Measurements from ENCODE around the gene ZC3H4. TPM values are rescaled to one million over a fixed set of nuclear protein-coding genes. Genes with fewer than 3 reads are reported as not detected.

The ZC3H4 gene
- total RNA-seq, 6 experiments from 2014 or later: 8.3 to 19.1 (median 15.1) TPM

DNA sequence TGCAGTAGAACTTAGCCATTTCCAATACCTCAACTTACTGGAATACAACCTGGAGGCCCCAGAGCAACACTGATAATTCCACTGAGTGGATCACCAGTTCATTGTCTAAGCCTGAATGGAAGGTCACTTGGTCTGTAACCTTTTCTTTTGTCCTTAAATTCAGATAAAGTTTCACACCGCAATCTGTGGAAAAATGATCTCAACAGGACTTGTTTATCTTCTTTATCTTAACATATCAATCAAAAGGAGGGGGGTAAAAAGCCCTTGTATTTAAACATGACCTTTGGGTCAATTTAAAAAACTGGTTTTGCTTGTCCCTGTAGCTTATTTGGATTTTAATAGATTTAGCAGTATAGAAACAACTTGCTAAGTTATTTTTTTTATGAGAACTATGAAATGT, 38.6 kb upstream of the ZC3H4 start:
- Histone ChIP-seq H3K4me3 (no peak overlapping the region), H3K27me3 (no peaks in the 10 kb centered on the region), H3K4me1 (peaks cover 0 to 9% (median 0%) of the 10 kb centered on the region in 4 donors), H3K27ac (no peak overlapping the region), H3K36me3 (peaks cover 0 to 58% (median 13%) of the 10 kb centered on the region in 4 donors), H3K9me3 (no peaks in the 10 kb centered on the region)
- intact Hi-C loops (cut with DNase I): no loop called here
- ATAC-seq (no peak), DNase-seq (no peak)
- WGBS (ENCODE audit: insufficient coverage, low coverage, low lambda C conversion rate, missing lambda C conversion rate): 81% methylated on average over 1 of the region's 1 CpG
- TF ChIP-seq, protein P1, sequence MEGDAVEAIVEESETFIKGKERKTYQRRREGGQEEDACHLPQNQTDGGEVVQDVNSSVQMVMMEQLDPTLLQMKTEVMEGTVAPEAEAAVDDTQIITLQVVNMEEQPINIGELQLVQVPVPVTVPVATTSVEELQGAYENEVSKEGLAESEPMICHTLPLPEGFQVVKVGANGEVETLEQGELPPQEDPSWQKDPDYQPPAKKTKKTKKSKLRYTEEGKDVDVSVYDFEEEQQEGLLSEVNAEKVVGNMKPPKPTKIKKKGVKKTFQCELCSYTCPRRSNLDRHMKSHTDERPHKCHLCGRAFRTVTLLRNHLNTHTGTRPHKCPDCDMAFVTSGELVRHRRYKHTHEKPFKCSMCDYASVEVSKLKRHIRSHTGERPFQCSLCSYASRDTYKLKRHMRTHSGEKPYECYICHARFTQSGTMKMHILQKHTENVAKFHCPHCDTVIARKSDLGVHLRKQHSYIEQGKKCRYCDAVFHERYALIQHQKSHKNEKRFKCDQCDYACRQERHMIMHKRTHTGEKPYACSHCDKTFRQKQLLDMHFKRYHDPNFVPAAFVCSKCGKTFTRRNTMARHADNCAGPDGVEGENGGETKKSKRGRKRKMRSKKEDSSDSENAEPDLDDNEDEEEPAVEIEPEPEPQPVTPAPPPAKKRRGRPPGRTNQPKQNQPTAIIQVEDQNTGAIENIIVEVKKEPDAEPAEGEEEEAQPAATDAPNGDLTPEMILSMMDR (IDR thresholded peaks at IDR 0.05): no peak
- no peak for TF ChIP-seq POLR2A (IDR thresholded peaks at IDR 0.05)

DNA sequence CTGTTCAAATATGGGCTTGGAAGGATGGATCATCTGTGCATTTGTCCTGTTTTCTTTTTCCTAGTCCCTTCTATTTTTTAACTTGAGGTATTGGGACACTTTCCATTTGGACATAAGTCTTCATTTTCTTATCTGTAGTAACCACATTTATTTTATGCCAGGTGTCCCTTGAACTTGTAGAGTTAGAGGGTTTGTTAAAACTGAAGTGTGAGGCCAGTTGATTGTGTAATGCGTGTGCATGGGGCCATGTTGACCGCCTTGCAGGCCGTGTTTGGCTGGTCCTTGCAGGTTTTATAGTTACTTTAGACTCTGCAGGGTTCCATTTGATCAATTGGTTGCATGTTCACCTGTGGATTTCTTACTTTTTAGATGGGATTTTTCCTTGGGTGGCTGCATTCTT, 38.1 kb upstream of the ZC3H4 start:
- Histone ChIP-seq H3K4me3 (no peak overlapping the region), H3K27ac (no peak overlapping the region), H3K36me3 (peaks cover 0 to 55% (median 12%) of the 10 kb centered on the region in 4 donors), H3K9me3 (no peaks in the 10 kb centered on the region), H3K27me3 (no peaks in the 10 kb centered on the region), H3K4me1 (peaks cover 0 to 9% (median 0%) of the 10 kb centered on the region in 4 donors)
- peak in 1 of 3 donors; percentile 55 for DNase-seq
- TF ChIP-seq POLR2A (IDR thresholded peaks at IDR 0.05): no peak
- TF ChIP-seq, protein P1 (IDR thresholded peaks at IDR 0.05): no peak
- peak in 2 of 4 donors; percentile 22 to 76 for ATAC-seq
- intact Hi-C loops (cut with DNase I): no loop called here
- 60% methylated on average over 3 of the region's 3 CpGs for WGBS (ENCODE audit: insufficient coverage, low coverage, low lambda C conversion rate, missing lambda C conversion rate)

DNA sequence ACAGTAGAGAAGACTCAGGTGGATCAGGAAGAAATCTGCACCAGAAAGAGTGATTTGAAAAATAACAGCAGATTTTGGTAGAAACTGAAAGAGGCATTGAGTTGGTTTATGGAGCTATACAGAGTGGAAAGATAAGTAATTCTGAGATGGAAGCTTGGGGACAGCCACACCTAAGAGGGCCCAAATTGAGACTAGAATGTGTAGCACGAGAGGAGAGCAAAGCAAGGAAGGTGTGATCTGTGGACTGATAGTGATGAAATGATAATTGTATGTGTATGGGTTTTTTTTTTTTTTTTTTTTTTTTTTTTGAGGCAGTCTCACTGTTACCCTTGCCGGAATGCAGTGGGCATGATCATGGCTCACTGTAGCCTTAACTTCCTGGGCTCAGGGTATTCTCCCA, 33.3 kb upstream of the ZC3H4 start:
- DNase-seq (no peak), ATAC-seq (no peak)
- H3K9me3 ChIP-seq: no peaks in the 10 kb centered on the region
- no peaks in the 10 kb centered on the region for H3K27me3 ChIP-seq
- H3K36me3 ChIP-seq: peaks cover 4 to 48% (median 15%) of the 10 kb centered on the region in 4 donors
- TF ChIP-seq, protein P1 (IDR thresholded peaks at IDR 0.05): no peak
- TF ChIP-seq POLR2A (IDR thresholded peaks at IDR 0.05): no peak
- WGBS (ENCODE audit: insufficient coverage, low coverage, low lambda C conversion rate, missing lambda C conversion rate): 75% methylated on average over 1 of the region's 2 CpGs
- no peak overlapping the region for H3K27ac ChIP-seq
- no peak overlapping the region for H3K4me3 ChIP-seq
- peaks cover 0 to 9% (median 0%) of the 10 kb centered on the region in 4 donors for H3K4me1 ChIP-seq
- intact Hi-C loops (cut with DNase I): loop anchor here (5.0 to 10.0 kb wide), 2 partner anchors 98 to 100 kb away; no protein-coding TSS in a partner anchor

DNA sequence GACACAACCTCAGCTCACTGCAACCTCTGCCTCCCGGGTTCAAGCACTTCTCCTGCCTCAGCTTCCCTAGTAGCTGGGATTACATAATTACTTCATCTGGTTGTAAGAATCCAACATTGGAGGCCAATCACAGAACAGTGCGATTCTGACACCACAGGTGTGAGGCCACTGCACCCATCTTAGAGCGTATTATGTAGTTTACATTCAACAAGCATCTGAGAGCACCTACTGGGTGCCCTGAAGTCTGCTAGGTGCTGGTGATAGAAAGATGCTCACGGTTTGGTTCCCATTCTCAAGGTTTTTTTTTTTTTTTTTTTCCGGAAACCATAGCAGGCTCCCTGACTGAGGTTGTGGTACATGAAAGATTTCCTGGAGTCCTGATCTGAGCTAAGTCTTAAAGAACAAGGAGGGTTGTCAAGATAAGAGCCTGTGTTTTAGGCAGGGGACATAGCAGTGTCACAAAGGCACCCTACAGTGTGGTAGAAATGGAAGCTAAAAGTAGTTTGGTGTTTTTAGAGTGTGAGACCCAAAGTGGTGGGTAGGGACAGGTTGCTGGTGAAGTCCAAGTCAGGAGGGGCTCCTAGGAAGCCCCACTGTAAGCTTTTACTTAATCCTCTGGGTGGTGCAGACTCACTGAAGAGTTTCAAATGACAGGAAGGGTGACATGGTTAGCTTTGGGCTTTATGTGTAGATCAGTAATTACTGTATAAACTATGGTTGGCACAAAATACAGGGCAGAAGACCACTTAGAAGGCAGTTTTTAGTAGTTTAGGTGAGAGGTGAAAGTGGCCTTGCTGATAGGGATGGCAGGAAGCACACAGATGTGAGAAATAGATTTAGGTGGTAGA, 32.3 kb upstream of the ZC3H4 start:
- Histone ChIP-seq H3K4me1 (no peaks in the 10 kb centered on the region), H3K9me3 (no peaks in the 10 kb centered on the region), H3K36me3 (peaks cover 3 to 43% (median 15%) of the 10 kb centered on the region in 4 donors), H3K27ac (no peak overlapping the region), H3K4me3 (no peak overlapping the region), H3K27me3 (no peaks in the 10 kb centered on the region)
- DNase-seq (no peak), ATAC-seq (no peak)
- 77% methylated on average over 4 of the region's 5 CpGs for WGBS (ENCODE audit: insufficient coverage, low coverage, low lambda C conversion rate, missing lambda C conversion rate)
- no peak for TF ChIP-seq POLR2A (IDR thresholded peaks at IDR 0.05)
- TF ChIP-seq, protein P1 (IDR thresholded peaks at IDR 0.05): no peak
- intact Hi-C loops (cut with DNase I): loop anchor here (5.0 to 10.0 kb wide), 2 partner anchors 99 to 101 kb away; no protein-coding TSS in a partner anchor
